GM18870 (cell line): ENCODE results near the gene PLA2G2C.

ENCODE experiments used
- ATAC-seq: cut with Tn5 transposase; IDR thresholded peaks from one replicate; pipeline ENCODE4 v1.9.1; 2021; ENCODE audit warnings: moderate library complexity; ENCODE audit not compliant: unreplicated experiment

Gene PLA2G2C

GRCh38 chr1:20184997-20185833, 1.1 kb downstream of the PLA2G2C start:
- no peak for ATAC-seq

GRCh38 chr1:20184481-20184900, 1.8 kb downstream of the PLA2G2C start:
- no peak for ATAC-seq

- ATAC-seq = no peak
Measured at GRCh38 chr1:20183616-20184271, 2.6 kb downstream of the PLA2G2C start.

DNA sequence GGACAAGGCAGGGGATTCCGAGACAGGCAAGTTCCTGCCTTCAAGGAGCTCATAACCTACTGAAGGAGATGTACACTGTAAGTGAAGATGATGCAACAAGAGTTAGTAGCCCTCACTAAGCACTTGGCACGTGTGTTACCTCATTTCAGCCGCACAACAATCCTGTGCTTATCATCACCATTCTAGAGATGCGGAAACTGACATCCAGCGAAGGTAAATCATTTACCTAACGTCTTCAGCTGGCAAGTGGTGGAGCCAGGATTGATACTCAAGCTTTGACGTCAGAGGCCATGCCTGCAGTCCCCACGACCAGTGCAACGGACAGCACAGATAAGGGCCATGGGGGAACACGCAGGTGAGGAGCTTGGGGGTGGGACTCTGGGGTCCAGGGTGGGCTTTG, 3.3 kb downstream of the PLA2G2C start:
- no peak for ATAC-seq

DNA sequence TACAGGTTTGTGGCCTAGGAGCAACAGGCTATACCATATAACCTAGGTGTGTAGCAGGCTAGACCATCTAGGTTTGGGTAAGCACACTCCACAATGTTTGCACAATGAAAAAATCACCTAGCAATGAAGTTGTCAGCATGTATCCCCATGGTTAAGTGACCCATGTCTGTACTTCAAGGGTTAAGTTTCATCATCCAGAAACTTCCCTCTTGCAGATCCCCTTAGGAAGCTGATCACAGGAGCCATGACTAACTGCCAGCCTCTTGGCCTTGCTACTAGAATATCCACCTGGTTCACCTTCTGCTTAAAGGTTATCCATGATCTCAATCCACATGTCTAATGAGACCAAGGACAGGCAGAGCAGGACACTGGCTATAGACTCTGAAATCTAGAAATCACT, 3.9 kb downstream of the PLA2G2C start:
- ATAC-seq = no peak

DNA sequence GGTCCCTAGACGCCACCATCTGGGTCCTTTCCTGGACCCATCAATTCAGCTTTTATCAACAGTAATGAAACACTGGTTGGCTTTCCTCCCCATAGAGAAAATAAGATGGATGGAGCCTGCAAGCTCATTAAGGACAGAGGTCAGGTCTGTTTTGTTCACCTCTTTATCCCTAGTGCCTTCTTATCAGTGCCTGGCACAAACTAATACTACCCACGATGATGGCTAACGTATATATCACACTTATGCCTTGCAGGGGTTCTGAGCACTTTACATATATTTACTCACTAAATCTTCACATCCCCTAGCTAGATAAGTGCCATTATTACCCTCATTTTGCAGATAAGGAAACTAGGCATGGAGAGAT, 5.5 kb downstream of the PLA2G2C start:
- no peak for ATAC-seq

DNA sequence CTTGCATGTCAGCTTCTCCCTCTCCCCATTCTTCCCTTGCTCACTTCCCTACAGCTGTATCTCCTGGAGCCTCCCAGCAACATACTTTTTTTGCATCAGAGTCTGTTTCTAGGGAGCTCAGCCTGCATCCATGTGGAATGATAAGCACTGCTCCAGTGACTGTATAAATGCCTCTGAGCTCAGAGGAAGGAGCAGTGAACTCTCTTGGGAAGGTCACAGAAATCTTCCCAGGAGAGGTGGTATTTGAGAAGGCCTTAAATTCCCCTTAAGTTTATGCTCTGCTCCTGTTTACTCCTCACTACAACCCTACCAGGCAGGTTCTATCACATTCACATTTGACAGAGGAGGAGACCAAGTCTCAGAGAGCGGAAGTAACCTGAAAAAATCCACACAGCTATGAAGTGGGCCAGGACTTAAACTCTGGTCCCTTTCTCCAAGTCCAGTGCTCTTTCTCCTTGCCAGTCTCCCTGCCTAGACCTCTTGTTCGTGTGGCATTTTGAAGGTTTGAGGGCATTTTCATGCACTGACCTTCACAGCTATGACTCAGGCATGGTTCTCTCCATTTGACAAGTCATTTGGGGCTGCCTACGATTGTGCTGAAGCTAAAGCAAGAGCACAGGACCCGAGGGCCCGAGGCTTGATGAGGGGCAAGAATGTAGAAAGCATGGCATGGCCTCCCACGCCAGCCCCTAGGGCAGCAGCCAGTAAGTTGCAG, 6.0 kb downstream of the PLA2G2C start:
- ATAC-seq = no peak

DNA sequence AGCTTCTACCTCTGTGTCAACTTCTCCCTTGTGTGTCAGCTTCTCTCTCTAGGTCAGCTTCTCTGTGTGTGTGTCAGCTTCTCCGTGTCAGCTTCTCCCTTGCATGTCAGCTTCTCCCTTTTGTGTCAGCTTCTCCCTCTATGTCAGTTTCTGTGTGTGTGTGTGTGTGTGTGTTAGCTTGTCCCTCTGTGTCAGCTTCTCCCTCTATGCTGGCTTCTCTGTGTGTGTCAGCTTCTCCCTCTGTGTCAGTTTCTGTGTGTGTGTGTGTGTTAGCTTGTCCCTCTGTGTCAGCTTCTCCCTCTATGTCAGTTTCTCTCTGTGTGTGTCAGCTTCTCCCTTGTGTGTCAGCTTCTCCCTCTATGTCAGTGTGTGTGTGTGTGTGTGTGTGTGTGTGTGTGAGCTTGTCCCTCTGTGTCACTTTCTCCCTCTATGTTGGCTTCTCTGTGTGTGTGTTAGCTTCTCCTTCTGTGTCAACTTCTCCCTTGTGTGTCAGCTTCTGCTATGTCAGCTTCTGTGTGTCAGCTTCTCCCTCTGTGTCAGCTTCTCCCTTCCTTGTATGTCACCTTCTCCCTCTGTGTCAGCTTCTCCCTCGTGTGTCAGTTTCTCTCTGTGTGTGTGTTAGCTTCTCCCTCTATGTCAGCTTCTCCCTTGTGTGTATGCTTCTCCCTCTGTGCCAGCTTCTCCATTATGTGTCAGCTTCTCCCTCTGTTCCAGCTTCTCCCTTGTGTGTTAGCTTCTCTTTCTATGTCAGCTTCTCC, 6.8 kb downstream of the PLA2G2C start:
- no peak for ATAC-seq

DNA sequence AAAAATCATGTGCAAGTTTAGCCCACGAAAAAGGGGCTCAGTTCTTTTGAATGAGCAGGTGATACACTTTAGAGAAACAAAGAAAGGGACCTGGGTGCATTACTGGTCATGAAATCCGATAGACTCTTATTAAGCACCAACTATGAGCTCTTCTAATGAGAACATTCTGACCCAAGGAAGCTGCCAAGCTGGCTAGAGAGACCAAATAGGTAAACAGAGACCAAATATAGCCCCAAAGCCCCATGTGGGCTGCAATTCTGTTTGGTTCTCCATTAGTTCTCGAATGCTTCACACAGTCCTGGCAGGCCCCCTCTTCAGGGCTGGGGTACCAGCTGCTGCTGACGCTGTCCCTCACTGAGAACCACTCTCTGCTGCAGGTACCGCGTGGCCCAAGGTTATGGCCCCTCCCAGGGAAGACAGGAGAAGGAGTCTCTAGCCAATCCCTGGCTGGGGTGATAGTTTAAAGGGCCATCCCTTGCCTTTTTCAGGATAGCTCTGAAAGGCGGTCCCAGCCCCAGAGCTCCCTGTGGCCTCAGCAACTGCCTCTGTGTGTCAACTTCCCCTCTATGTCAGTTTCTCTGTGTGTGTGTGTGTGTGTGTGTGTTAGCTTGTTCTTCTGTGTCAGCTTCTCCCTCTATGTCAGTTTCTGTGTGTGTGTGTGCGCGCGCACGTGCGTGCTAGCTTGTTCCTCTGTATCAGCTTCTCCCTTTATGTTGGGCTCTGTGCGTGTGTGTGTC, 7.5 kb downstream of the PLA2G2C start:
- no peak for ATAC-seq

DNA sequence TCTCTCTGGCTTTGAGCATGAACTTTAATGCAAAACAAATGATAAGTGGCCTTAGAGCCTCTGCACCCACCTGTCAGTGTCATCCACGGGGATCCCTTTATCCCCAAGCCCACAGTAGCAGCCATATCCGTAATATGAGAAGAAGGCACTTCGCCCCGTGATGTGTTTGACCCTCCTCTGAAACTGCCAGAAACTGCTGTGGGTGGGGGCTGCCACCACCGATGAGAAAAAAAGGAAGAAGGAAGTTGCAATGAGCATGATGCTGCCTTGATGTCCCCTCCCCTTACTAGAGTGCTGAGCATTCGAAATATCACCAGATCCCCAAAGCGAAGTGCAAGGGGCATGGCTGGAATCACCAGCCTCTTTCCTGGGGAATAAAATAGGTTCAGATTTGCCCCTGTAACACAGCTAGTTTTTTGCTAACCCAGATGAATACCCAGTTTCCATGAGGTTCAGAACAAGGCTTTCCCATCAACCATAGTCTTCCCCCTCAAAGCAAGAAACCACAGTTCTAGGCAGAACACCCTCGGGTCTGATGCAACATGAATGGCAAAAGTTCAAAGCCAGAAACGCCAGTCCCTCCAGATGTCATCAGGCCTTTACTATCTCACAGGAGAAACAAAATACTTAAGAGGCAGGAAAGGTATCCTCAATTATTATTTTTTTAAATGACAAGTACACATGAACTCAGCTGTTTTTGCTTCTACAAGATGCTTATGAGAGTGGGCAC, 11.2 kb downstream of the PLA2G2C start:
- ATAC-seq = no peak

GRCh38 chr1:20172033-20172590, 14.2 kb downstream of the PLA2G2C start:
- no peak for ATAC-seq

GRCh38 chr1:20169932-20170331, 16.4 kb downstream of the PLA2G2C start:
- ATAC-seq = no peak

GRCh38 chr1:20168564-20169491, 17.5 kb downstream of the PLA2G2C start:
- ATAC-seq = no peak

- ATAC-seq = no peak
Measured at GRCh38 chr1:20167126-20167525, 19.2 kb downstream of the PLA2G2C start.

GRCh38 chr1:20166051-20166450, 20.3 kb downstream of the PLA2G2C start:
- ATAC-seq = no peak

DNA sequence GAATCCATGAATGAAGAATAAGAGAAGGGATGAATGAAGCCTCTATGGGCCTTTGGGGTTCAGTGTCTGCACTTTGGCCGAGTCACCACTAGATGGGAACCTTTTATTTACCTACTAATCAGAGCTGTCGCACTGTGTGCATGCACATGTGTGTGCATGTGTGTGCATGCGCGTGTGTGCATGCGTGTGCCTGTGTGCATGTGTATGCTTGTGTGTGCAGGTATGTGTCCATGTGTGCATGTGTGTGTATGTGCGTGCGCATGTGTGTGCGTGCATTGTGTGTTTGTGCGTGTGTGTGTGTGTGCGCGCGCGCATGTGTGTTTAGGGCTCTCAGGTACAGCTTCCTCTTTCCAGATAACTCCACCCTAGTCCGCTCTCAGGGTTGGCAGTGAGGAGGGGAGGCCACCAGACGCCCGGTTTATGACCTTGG, 20.8 kb downstream of the PLA2G2C start:
- no peak for ATAC-seq

- no peak for ATAC-seq
Measured at GRCh38 chr1:20164694-20165202, 21.6 kb downstream of the PLA2G2C start.

DNA sequence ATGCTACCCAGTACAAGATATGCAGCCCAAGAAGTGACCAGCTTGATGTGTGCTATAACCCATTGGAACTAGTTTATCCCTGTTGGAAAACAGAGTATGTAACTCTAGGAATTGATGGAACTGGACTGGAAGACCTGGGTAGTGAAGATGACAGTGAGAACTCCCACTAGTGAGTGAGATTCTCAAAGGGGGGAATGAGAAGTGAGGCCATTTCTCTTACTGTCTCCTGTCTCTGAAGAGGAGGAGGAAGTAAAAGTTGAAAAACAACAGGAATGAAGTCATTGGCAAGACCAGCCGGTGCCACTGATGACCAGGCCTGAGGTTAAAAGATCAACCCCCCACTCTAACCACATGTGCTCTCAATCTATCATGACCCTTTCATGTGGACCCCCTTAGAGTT, 26.3 kb downstream of the PLA2G2C start:
- ATAC-seq = no peak
